K562 (cell line): ENCODE measurements around the gene SRL. TPM values are rescaled to one million over a fixed set of nuclear protein-coding genes. Genes with fewer than 3 reads are reported as not detected.
A peak's percentile ranks its signal among the peaks of the same experiment; 100 is the strongest.

Experiments used
- BCOR ChIP-seq: fragments of 450-650 bp; IDR thresholded peaks from 2 replicates; pipeline ENCODE4 v1.6.1; 2016
- BRF1 ChIP-seq: IDR thresholded peaks from 3 replicates; pipeline ENCODE4 v1.6.1; 2011; ENCODE audit warnings: borderline replicate concordance, mild to moderate bottlenecking; ENCODE audit not compliant: insufficient read length; ENCODE audit errors: extremely low read depth
- E4F1 ChIP-seq: fragments of 250-450 bp; sonication (Bioruptor Pico); IDR thresholded peaks from 2 replicates; pipeline ENCODE4 v1.5.0; 2021; ENCODE audit warnings: mild to moderate bottlenecking, borderline replicate concordance
- ELF4 ChIP-seq: fragments of 450-650 bp; formaldehyde crosslinking; IDR thresholded peaks from 2 replicates; pipeline ENCODE4 v1.4.0; 2022; ENCODE audit warnings: missing genetic modification characterization
- ETV5 ChIP-seq: sonication (generic); formaldehyde crosslinking; IDR thresholded peaks from 2 replicates; pipeline ENCODE4 v1.4.0; 2020; ENCODE audit warnings: low read depth, mild to moderate bottlenecking, missing genetic modification reagents
- FOSL1 ChIP-seq: fragments of 200-800 bp; sonication (Bioruptor generic); conservative IDR thresholded peaks from 2 replicates; pipeline ENCODE4 v1.6.1; 2016; ENCODE audit warnings: missing genetic modification characterization, missing compliant biosample characterization
- FOXO4 ChIP-seq: fragments of 450-650 bp; formaldehyde crosslinking; IDR thresholded peaks from 2 replicates; pipeline ENCODE4 v1.4.0; 2020; ENCODE audit warnings: mild to moderate bottlenecking, moderate library complexity
- NCOR1 ChIP-seq: fragments of 450-650 bp; IDR thresholded peaks from 2 replicates; pipeline ENCODE4 v1.6.1; 2016; ENCODE audit warnings: mild to moderate bottlenecking, moderate library complexity
- NFRKB ChIP-seq: fragments of 450-650 bp; IDR thresholded peaks from 2 replicates; pipeline ENCODE4 v1.6.1; 2016; ENCODE audit warnings: low read depth
- RBM34 ChIP-seq: fragments of 200-400 bp; formaldehyde crosslinking; IDR thresholded peaks from 2 replicates; pipeline ENCODE4 v1.6.1; 2018; ENCODE audit warnings: low read length, borderline replicate concordance; ENCODE audit not compliant: insufficient read depth
- RBM39 ChIP-seq: fragments of 200-400 bp; formaldehyde crosslinking; optimal IDR thresholded peaks from 2 replicates; pipeline ENCODE3; 2018; ENCODE audit warnings: low read depth, low read length
- RUNX1 ChIP-seq: sonication (generic); IDR thresholded peaks from 2 replicates; pipeline ENCODE4 v1.6.1; 2016; ENCODE audit warnings: antibody characterized with exemption, low read depth
- SAP30 ChIP-seq: fragments of 200-600 bp; sonication (generic); IDR thresholded peaks from 2 replicates; pipeline ENCODE4 v1.6.1; 2012; ENCODE audit warnings: borderline replicate concordance, low read depth, mild to moderate bottlenecking, moderate library complexity, low read length, control low read depth, inconsistent platforms; ENCODE audit not compliant: insufficient read depth, poor library complexity, severe bottlenecking
- SMAD3 ChIP-seq: fragments of 450-650 bp; formaldehyde crosslinking; conservative IDR thresholded peaks from 2 replicates; pipeline ENCODE4 v1.4.0; 2020; ENCODE audit warnings: mild to moderate bottlenecking
- SMAD4 ChIP-seq: fragments of 250-450 bp; sonication (Bioruptor Pico); conservative IDR thresholded peaks from 2 replicates; pipeline ENCODE4 v1.8.0; 2021; ENCODE audit warnings: inconsistent platforms, mild to moderate bottlenecking, moderate library complexity
- SMARCB1 ChIP-seq: IDR thresholded peaks from 2 replicates; pipeline ENCODE4 v1.6.1; 2011; ENCODE audit warnings: improper control_type of control experiment, low read depth; ENCODE audit not compliant: insufficient read length
- SRSF3 ChIP-seq: fragments of 200-400 bp; formaldehyde crosslinking; IDR thresholded peaks from 2 replicates; pipeline ENCODE4 v1.6.1; 2016; ENCODE audit warnings: mild to moderate bottlenecking, low read length, moderate library complexity; ENCODE audit not compliant: insufficient read depth
- TCFL5 ChIP-seq: fragments of 250-450 bp; sonication (Bioruptor Pico); conservative IDR thresholded peaks from 2 replicates; pipeline ENCODE4 v1.6.1; 2021; ENCODE audit warnings: mild to moderate bottlenecking, moderate library complexity, matching md5 sums
- ZBTB12 ChIP-seq: fragments of 250-450 bp; sonication (Bioruptor Pico); IDR thresholded peaks from 2 replicates; pipeline ENCODE4 v1.4.0; 2020
- ZFX ChIP-seq: sonication (generic); formaldehyde crosslinking; IDR thresholded peaks from 2 replicates; pipeline ENCODE4 v1.8.0; 2022; ENCODE audit warnings: mild to moderate bottlenecking, missing genetic modification reagents, moderate library complexity
- ZNF408 ChIP-seq: fragments of 250-450 bp; sonication (Bioruptor Pico); IDR thresholded peaks from 2 replicates; pipeline ENCODE4 v1.4.0; 2020; ENCODE audit warnings: low read depth, mild to moderate bottlenecking, moderate library complexity
- ZNF511 ChIP-seq: sonication (generic); formaldehyde crosslinking; IDR thresholded peaks from 2 replicates; pipeline ENCODE4 v1.8.0; 2022; ENCODE audit warnings: mild to moderate bottlenecking, missing genetic modification reagents
- ZNF551 ChIP-seq: fragments of 250-450 bp; sonication (Bioruptor Pico); IDR thresholded peaks from 2 replicates; pipeline ENCODE4 v1.5.0; 2021; ENCODE audit warnings: mild to moderate bottlenecking, moderate library complexity
- polyA plus RNA-seq, 8 experiments: library from polyadenylated mRNA; depleted of rRNA in 4 of 8; stranded (reverse) in 5 of 8; unstranded in 3 of 8; fragments of >200 nt; fragmentation: Nextera tagmentation in 2 of 8; fragmentation: Illumina TruSeq in 1 of 8; extraction: Ambion mirVana in 2 of 8; extraction: Trizol in 1 of 8; gene quantifications; 2 replicates each; pipeline versions ENCODE4 v1.2.1 to v1.2.3, GENCODE V29; 2011 to 2014; ENCODE audit warnings: inconsistent platforms in 1 of 8, missing spikeins in 1 of 8
- total RNA-seq, 7 experiments: library from RNA; depleted of rRNA in 6 of 7; stranded (reverse); fragments of >200 nt in 6 of 7; fragmentation: Illumina TruSeq in 2 of 7; extraction: Trizol in 2 of 7; gene quantifications; 2 replicates each; pipeline versions ENCODE4 v1.2.1 to v1.2.3, GENCODE V29; 2011 to 2021; ENCODE audit warnings: low replicate concordance in 1 of 7

Gene SRL
- total and polyA plus RNA-seq, 9 of the 15 experiments (the other 6 are each of a cell fraction or from before 2014, with no cell fraction given), result 0.01 TPM; not detected in 8

GRCh38 chr16:4183237-4184037, 58.4 kb downstream of the SRL start (continued):
- TF ChIP-seq RUNX1 (no peak), ZBTB12 (CRISPR knock-in tag) (no peak; the same call in 1 of the 2 replicates), ZNF511 (CRISPR knock-in tag) (peak; percentile 73), RBM34 (0 out of 2 replicates have a peak, but pooled peaks have one; percentile 69), ZNF408 (CRISPR knock-in tag) (no peak), RBM39 (no peak), TCFL5 (no peak), FOSL1 (tag) (peak; percentile 32; the same call in 1 of the 2 replicates), ZNF551 (CRISPR knock-in tag) (no peak), FOXO4 (CRISPR knock-in tag) (no peak), SMAD4 (CRISPR knock-in tag) (peak; percentile 69), ZFX (CRISPR knock-in tag) (peak; percentile 97), SMARCB1 (no peak), ETV5 (CRISPR knock-in tag) (no peak; the same call in none of the 2 replicates), E4F1 (CRISPR knock-in tag) (no peak), SMAD3 (CRISPR knock-in tag) (no peak), NCOR1 (no peak), SRSF3 (no peak), BRF1 (no peak), ELF4 (CRISPR knock-in tag) (no peak), BCOR (peak; percentile 30; the same call in 1 of the 2 replicates), SAP30 (peak; percentile 30), NFRKB (peak; percentile 73; the same call in 1 of the 2 replicates)
